SKM-1 (cell line): ENCODE data around the gene TRPM4.
A peak's percentile ranks its signal among the peaks of the same experiment; 100 is the strongest.
"Not testable (repeated sequence)": the region's sequence is repeated elsewhere in the genome, so short reads cannot be mapped to it uniquely, and the experiment has no call there.

Experiments used
- DNase-seq: peaks from one replicate; lab custom pipeline; 2025; ENCODE audit not compliant: unreplicated experiment; lab: John Stamatoyannopoulos, UW

TRPM4 gene

DNA sequence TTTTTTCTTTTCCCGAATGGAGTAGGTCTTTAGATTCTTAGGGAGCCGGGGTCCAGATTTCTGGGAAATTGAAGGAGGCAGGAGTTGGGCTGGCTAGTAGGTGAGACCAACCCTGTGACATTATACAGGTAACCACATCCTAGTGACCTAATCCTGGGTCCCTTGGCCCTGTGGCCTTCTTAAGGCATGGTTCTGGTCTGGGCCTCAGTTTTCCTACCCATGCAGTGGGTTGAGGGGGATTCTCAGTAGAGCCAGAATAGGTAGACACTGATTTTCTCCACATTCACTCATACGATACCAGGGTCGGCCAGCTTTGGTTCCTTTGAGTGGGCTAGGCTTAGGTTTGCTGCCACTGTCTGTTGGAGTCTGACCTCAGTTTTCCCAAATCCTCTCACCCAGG lies 31.0 kb upstream of the TRPM4 start:
- no peak for DNase-seq

DNA sequence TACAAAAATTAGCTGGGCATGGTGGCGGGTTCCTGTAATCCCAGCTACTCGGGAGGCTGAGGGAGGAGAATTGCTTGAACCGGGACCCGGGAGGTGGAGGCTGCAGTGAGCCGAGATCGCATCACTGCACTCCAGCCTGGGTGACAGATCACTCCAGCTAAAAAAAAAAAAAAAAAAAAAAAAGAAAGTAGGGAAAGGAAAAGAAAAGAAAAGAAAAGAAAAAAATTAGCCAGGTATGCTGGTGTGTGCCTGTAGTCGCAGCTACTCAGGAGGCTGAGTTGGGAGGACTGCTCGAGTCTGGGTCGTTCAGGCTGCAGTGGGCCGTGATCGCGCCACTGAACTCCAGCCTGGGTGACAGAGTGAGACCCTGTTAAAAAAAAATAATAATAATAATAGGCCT lies 30.4 kb upstream of the TRPM4 start:
- not testable (repeated sequence) for DNase-seq

DNA sequence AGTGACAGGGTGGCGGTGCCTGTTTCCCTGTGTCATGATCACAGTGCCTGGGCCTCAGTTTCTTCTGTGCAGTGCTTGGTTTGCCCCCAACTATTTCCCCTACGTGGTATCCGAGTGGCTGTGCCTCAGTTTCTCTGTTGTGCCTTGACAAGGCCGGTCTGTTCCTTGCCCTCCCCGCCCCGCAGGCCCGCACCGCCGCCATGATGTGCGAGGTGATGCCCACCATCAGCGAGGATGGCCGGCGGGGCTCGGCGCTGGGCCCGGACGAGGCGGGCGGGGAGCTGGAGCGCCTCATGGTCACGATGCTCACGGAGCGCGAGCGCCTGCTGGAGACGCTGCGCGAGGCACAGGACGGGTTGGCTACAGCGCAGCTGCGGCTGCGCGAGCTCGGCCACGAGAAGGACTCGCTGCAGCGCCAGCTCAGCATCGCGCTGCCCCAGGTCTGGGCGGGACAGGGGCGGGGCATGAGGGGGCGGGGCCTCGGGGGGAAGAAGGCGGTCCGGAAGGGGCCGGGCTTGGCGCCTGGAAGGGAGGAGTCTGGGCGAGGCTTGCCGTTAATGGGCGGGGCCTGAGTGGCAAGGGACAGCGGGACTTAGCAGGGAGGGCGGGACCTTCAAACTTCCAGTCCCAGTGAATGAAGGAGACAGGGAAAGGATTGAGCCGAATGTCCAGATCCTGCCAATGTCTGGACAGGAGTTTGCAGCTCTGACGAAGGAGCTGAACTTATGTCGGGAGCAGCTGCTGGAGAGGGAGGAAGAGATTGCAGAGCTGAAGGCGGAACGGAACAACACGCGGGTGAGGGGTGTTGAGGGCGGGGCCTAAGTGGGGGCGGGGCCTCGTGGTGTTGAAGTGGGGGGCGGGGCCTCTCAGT lies 29.7 kb upstream of the TRPM4 start:
- DNase-seq = peak; percentile 39

DNA sequence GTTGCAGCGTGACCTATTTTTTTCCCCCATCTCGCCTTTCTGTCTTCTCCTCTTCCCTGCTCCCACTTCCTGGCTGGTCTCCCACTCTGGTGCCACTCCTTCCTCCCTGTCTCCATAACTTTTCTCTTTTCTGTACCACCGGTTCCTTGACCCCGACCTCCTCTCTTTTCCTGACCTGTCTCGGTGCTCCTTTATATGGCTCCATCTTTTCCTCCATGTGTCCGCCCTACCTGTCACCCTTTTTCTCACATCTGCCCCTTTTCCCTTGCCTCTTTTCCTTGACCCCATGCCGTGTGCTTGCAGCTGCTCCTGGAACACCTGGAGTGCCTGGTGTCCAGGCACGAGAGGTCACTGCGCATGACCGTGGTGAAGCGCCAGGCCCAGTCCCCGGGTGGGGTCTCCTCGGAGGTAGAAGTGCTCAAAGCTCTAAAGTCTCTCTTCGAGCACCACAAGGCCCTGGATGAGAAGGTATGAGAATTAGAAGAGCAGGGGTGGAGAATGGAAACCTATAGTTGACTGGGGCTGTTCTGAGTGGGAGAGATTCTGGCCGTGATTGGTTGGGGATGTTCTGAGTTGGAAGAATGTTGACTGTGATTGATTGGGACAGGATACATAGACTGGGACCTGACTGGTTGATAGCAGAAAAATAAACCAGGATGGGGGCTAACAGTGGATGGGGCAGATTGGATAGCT lies 28.9 kb upstream of the TRPM4 start:
- no peak for DNase-seq

DNA sequence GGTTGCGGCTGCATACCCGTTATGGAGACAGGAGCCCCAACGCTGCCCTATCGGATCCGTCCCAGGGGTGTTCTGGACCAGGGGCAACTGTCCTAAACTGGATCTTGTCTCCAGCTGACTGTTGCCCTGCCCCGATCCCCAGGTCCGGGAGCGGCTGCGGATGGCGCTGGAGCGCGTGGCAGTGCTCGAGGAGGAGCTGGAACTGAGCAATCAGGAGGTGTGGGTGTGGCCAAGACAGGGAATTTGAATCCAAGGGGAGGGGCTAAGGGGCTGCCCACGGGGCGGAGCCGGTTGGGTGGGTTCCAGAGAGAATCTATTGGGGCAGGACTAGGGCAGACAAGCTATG lies 28.4 kb upstream of the TRPM4 start:
- no peak for DNase-seq

DNA sequence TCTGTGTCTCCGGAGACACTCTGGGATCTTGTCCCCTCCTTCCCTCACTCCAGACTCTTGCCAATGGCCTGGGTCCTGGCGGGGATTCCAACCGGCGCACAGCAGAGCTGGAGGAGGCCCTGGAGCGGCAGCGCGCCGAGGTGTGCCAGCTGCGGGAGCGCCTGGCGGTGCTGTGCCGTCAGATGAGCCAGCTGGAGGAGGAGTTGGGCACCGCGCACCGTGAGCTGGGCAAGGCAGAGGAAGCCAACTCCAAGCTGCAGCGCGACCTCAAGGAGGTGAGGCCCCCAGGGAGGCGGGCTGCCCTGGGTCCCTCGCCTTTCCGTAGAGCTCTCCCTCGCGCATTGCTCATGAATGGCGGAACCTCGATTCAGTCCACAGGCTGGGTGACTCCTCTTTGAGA lies 27.3 kb upstream of the TRPM4 start:
- DNase-seq = no peak

DNA sequence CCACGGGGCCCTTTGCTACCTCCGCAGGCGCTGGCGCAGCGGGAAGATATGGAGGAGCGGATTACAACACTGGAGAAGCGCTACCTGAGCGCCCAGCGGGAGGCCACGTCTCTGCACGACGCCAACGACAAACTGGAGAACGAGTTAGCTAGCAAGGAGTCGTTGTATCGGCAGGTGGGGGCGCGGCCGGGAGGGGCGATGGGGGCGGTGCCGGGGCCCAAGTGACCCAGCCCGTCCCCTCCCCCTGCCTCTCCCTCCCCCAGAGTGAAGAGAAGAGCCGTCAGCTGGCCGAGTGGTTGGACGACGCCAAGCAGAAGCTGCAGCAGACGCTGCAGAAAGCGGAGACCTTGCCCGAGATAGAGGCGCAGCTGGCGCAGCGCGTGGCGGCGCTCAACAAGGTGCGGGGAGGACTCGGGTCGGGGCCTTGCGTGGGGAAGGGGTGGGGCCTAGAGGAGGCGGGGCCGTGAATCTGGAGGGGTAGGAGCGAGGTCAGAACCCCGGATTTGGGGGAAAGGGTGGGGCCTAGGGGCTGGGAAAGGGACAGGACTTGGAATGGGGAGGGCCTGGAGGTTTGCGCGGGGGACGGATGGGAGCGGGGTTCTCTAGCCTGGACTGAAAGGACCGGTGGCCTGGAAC lies 24.5 kb upstream of the TRPM4 start:
- DNase-seq = no peak

DNA sequence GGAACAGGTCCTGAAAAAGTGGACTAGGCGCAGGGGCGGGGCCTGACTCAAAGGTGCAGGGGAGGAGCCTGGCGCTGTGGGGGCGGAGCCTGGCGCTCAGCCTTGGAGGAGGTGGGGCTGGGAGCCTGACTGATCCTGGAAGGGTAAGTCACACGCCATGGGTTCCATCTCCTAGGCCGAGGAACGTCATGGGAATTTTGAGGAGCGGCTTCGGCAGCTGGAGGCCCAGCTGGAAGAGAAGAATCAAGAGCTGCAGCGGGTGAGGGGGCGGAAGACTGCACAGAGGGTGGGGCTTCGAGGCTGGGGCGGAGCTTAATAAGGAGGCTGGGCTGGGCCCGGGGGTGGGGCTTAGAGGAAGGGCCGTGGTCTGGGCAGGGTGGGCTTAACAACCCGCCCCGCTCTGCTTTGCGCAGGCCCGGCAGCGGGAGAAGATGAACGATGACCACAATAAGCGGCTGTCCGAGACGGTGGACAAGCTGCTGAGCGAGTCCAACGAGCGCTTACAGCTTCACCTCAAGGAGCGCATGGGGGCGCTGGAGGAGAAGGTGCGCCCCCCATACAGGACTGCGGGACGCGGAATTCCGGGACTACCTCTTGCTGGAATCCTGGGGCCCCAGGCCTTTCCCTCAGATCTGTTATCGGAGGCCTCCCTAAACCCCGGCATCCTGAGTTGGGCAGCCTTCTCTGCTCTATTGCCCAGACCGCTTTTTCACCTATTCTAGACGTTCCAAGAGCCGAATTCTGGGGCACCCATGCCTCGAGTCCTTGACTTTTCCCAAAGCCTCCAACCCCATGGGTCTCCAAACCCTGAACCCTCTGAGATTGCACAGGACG lies 23.8 kb upstream of the TRPM4 start:
- no peak for DNase-seq

DNA sequence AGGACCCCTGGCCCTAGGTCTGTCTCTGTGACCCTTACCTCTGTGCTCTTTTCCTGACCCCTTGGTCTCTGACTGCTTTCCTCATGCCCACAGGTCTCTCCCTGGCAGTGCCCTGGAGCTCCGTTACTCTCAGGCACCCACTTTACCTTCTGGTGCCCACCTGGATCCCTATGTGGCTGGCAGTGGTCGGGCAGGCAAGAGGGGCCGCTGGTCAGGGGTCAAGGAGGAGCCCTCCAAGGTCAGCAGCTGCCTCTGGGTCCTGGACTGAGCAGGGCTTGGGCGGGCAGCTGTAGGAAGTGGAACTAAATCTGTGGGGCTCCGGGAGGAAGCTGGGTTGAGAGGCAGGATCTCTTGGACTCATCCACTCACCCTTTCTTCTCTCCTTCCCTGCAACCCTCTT lies 21.9 kb upstream of the TRPM4 start:
- DNase-seq = no peak

DNA sequence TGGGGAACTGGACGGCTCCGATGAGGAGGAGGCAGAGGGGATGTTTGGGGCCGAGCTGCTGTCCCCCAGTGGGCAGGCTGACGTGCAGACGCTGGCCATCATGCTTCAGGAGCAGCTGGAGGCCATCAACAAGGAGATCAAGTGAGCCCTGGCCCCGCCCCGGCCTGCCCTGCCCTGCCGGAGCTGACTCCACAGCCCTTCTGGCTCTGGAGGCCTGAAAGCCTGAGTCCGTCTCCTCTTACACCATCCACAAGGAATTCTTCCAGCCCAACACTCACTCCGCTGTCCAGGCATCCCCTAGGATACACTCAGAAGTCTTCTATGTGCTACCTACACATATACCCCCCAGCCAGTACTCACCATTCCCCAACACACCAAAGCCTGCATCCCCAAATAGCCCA lies 20.8 kb upstream of the TRPM4 start:
- no peak for DNase-seq

DNA sequence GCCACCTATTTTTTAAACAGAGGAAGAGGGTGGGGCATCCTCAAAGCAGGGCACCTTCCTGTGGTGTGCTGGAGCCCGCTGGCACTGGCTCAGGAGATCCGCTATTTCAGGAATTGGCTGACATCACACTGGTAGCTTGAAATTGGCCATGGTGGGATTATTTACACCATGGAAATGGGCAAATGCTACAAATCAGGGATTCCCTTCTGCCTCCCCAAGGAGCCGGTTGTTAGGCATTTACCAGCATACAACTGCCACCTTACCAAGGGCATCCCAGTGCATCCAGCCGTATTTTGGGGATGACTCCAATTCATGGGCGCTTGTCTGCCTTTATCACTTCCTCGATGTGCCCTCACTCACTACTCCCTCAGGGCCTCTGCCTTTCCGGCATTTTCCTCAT lies 16.6 kb upstream of the TRPM4 start:
- no peak for DNase-seq

DNA sequence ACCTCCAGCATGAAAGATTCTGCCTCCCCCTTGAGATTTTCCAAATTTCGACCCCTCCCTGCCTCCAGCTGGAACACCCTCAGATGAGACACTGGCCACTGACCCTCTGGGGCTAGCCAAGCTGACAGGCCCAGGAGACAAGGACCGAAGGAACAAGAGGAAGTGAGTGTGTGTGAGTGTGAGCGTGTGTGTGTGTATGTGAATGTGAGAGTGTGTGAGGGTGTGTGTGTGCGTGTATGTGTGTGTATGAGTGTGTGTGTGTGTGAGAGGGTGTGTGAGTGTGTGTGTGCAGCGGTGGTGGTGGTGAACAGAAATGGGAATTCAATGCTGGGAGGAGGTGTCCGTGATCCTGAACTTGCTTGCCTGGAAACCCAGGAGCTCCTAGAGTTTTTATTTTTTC lies 16.2 kb upstream of the TRPM4 start:
- no peak for DNase-seq

DNA sequence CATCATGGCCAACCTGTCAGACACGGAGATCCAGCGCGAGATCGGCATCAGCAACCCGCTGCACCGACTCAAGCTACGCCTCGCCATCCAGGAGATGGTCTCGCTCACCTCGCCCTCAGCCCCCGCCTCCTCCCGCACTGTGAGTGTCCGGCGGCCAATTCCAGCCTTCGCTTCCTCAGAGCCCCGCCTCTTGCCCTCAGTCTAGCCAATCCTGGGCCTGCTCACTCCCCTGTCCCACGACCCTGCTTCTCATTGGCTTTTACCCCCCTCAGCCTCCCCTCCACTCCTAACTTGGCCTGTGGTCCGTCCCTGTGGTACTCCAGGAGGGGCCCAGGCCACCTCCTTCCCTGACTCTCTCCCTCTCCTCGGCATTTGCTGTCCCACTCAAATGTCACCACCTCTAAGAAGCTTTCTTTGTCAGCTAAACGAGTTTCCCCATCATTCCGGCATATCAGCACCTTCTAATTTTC lies 14.7 kb upstream of the TRPM4 start:
- no peak for DNase-seq

DNA sequence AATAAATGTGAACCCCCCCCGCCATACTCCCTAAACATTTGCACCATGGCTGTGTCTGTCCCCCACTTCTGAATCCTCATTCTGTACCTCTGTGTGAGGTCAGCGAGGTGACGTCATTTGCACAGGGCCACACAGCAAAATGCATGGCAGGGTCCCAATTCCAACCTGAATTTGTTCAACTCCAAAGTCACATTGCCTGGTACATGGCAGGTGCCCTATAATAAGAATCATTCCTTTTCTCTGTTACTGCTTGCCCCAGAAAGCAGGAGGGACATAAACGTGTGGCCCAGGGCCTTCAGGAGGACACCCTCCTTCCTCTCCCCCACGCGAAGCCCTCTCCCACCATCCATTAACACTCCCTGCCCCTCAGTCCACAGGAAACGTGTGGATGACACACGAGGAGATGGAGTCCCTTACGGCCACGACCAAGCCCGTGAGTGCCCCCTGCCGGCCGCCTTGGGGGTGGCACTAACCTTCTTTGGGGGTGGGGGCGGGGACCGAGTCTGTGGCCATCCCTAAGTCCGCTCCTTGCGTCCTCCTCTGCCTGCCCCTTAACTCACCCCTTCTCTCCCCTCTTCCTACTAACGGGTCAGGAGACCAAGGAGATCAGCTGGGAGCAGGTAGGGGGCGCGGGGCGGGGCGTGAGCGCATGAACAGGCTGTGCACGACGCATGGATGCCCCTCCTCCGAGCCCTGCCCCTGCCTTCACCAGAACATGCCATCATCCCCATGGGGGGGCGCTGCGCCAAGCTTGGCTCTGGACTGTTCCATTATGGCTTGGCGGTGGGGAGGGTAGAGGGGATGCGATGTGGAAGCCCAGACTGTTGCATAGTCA lies 11.8 kb upstream of the TRPM4 start:
- DNase-seq = peak; percentile 17

DNA sequence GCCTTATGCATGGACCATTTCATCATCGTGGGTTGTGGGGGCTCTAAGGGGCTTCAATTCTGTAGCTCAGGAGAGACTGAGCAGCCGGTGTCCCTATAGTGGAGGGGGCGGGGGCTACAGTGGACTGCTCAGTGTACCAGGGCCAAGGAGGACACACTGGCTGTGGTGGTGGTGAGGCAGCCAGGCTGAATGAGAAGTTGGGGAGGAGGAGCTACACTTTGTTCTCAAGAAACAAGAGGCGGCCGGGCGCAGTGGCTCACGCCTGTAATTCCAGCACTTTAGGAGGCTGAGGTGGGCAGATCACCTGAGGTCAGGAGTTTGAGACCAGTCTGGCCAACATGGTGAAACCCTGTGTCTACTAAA lies 11.2 kb upstream of the TRPM4 start:
- not testable (repeated sequence) for DNase-seq

DNA sequence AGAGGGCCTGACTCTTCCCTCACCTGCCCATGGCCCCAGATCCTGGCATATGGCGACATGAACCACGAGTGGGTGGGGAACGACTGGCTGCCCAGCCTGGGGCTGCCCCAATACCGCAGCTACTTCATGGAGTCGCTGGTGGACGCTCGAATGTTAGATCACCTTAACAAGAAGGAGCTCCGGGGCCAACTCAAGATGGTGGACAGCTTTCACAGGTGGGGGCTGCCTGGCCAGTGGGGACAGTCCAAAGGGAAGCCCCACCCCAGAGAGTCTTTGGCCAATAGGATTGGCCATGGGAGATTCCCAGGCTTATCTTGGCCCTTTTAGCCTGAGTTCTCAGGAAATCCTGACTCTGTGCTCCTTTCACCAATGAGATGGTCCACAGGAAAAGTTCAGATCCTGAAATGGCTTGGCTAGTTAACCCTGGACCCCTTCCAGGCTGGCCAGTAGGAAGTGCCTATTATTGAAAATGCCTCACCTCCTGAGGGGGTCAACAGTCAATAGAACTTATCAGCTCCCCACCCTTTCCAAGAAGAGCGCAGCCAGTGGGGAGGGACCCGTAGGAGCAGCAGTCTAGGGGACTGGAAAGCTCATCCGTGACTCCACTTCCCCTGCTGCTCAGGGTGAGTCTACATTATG lies 9.4 kb upstream of the TRPM4 start:
- DNase-seq = no peak

DNA sequence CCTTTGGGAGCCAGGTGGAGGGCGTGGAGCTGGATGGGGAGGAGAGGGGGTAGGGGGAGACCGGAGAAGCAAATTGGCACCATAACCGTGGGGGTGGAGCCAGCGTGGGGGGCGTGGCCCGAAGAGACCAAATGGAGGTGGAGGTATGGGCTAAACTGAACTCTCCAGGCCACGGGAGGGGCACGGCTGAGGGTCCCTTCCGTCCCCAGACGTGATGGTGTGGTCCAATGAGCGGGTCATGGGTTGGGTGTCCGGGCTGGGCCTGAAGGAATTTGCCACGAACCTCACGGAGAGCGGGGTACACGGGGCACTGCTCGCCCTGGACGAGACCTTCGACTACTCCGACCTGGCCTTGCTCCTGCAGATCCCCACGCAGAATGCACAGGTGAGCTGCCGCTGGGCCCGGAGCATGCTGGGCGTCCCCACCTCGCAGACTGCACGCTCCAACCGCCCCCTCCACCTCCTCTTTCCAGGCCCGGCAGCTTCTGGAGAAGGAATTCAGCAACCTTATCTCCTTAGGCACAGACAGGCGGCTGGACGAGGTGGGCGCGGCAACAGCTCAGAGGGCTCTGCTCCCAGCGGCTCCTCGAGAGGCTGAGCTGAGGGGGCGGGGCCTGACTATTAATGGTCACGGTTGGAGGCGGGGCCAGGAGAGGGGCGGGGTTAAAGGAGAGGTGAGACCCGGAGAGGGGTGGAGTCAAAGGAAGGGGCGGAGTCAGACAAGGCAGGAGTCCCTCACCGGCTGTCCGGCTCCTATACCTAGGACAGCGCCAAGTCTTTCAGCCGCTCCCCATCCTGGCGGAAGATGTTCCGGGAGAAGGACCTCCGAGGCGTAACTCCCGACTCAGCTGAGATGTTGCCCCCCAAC lies 8.6 kb upstream of the TRPM4 start:
- peak; percentile 23 for DNase-seq

DNA sequence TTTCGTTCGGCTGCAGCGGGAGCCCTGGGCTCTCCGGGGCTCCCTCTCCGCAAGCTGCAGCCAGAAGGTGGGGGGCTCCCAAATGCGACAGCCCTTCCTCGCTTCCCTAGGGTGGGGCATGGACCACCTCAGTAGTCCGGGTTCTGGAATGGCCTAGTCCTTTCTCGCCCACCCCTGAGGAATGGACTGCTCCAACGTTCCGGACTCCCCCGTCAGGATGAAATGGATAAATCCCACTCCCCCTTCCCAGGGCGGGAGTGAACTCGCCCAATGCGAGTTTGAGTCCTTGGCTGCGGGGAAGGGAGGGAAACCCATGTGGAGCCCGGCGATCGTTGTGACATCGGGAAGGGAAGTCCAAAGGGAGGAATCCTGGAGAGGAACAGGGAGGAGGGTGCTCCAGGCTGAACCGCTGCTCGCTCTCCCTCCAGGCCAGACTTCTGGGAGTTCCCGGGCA lies 7.9 kb upstream of the TRPM4 start:
- no peak for DNase-seq
